HG03196 (cell line): ENCODE results near the gene REG4.
"Not testable (repeated sequence)": the region's sequence is repeated elsewhere in the genome, so short reads cannot be mapped to it uniquely, and the experiment has no call there.

Experiments
- ATAC-seq: cut with Tn5 transposase; IDR thresholded peaks from one replicate; pipeline ENCODE4 v1.9.1; 2021; ENCODE audit not compliant: unreplicated experiment

REG4 gene

GRCh38 chr1:119808491-119808890 is 2.8 kb downstream of the REG4 start:
- no peak for ATAC-seq

GRCh38 chr1:119806489-119806888 is 4.8 kb downstream of the REG4 start:
- no peak for ATAC-seq

- ATAC-seq = no peak
Measured at GRCh38 chr1:119805746-119806145, 5.5 kb downstream of the REG4 start.

GRCh38 chr1:119805247-119805646 is 6.0 kb downstream of the REG4 start:
- no peak for ATAC-seq

GRCh38 chr1:119799599-119800177 is 11.6 kb downstream of the REG4 start:
- no peak for ATAC-seq

- ATAC-seq = no peak
Measured at GRCh38 chr1:119799003-119799402, 12.3 kb downstream of the REG4 start.

GRCh38 chr1:119797606-119798005 is 13.7 kb downstream of the REG4 start:
- ATAC-seq = no peak

GRCh38 chr1:119797162-119797561 is 14.1 kb downstream of the REG4 start:
- ATAC-seq = no peak

GRCh38 chr1:119795261-119796200 is 15.7 kb downstream of the REG4 start:
- no peak for ATAC-seq

GRCh38 chr1:119794876-119795240 is 16.4 kb downstream of the REG4 start:
- ATAC-seq = no peak

GRCh38 chr1:119794230-119794875 is 16.9 kb downstream of the REG4 start:
- no peak for ATAC-seq

GRCh38 chr1:119791377-119791776 is 19.9 kb downstream of the REG4 start:
- no peak for ATAC-seq

GRCh38 chr1:119790451-119791198 is 20.6 kb downstream of the REG4 start:
- no peak for ATAC-seq

- ATAC-seq = no peak
Measured at GRCh38 chr1:119787776-119788175, 23.5 kb downstream of the REG4 start.

- not testable (repeated sequence) for ATAC-seq
Measured at GRCh38 chr1:119786473-119787050, 24.7 kb downstream of the REG4 start.

- not testable (repeated sequence) for ATAC-seq
Measured at GRCh38 chr1:119786046-119786445, 25.2 kb downstream of the REG4 start.

GRCh38 chr1:119784191-119784781 is 27.0 kb downstream of the REG4 start:
- ATAC-seq = no peak

- ATAC-seq = no peak
Measured at GRCh38 chr1:119783354-119784185, 27.7 kb downstream of the REG4 start.

GRCh38 chr1:119782631-119783325 is 28.5 kb downstream of the REG4 start:
- no peak for ATAC-seq
